Subcutaneous adipose tissue (tissue), 4 donors: ENCODE results near the gene RXYLT1. TPM values are rescaled to one million over a fixed set of nuclear protein-coding genes. Genes with fewer than 3 reads are reported as not detected.

ENCODE experiments used
- total RNA-seq, 4 donors: library from RNA; depleted of rRNA; stranded (reverse); fragments of >200 nt; gene quantifications; one replicate each; pipeline ENCODE4 v1.1.0, GENCODE V29; 2016
- TF ChIP-seq, protein P1 (sequence below): fragments of 450-650 bp; IDR thresholded peaks from one replicate; pipeline ENCODE4 v1.5.1; 2016; ENCODE audit warnings: low read depth, mild to moderate bottlenecking, control low read depth, antibody characterized with exemption, moderate library complexity

RXYLT1 gene
- total RNA-seq, 4 donors from 2014 or later, result 15.0 to 19.4 (median 16.2) TPM

DNA sequence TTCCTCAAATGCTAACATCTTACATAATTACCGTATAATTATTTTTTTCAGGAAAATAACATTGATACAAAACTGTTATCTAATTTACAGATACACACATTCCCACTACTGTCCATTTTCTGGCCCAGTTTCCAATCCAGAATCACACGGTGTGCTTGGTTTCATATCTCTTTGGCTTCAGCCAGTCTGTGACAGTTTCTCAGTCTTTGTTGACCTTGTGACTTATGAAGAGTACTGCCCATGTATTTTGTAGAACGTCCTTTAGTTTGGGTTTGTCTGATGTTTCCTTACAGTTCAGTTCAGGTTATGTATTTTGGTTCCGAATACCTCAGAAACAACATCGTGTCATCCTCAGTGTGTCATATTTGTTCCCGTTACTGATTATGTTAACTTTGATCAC lies 16.2 kb downstream of the RXYLT1 start:
- TF ChIP-seq, protein P1, sequence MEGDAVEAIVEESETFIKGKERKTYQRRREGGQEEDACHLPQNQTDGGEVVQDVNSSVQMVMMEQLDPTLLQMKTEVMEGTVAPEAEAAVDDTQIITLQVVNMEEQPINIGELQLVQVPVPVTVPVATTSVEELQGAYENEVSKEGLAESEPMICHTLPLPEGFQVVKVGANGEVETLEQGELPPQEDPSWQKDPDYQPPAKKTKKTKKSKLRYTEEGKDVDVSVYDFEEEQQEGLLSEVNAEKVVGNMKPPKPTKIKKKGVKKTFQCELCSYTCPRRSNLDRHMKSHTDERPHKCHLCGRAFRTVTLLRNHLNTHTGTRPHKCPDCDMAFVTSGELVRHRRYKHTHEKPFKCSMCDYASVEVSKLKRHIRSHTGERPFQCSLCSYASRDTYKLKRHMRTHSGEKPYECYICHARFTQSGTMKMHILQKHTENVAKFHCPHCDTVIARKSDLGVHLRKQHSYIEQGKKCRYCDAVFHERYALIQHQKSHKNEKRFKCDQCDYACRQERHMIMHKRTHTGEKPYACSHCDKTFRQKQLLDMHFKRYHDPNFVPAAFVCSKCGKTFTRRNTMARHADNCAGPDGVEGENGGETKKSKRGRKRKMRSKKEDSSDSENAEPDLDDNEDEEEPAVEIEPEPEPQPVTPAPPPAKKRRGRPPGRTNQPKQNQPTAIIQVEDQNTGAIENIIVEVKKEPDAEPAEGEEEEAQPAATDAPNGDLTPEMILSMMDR, result no peak

DNA sequence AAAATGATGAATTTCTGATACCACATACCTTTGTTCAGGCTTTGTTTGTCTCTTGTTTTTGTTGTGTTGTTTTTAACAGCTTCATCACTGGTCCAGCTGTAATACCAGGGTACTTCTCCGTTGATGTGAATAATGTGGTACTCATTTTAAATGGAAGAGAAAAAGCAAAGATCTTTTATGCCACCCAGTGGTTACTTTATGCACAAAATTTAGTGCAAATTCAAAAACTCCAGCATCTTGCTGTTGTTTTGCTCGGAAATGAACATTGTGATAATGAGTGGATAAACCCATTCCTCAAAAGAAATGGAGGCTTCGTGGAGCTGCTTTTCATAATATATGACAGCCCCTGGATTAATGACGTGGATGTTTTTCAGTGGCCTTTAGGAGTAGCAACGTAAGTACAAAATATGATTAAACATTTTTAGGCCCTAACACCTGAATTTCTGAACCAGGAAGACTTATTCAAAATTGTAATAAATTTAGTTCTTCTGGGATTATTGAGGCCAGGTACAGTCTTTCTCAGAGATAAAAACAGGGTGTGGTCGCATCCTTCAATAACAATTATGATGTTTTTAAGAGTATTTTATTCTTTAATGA lies 22.4 kb downstream of the RXYLT1 start:
- TF ChIP-seq, protein P1, result no peak

DNA sequence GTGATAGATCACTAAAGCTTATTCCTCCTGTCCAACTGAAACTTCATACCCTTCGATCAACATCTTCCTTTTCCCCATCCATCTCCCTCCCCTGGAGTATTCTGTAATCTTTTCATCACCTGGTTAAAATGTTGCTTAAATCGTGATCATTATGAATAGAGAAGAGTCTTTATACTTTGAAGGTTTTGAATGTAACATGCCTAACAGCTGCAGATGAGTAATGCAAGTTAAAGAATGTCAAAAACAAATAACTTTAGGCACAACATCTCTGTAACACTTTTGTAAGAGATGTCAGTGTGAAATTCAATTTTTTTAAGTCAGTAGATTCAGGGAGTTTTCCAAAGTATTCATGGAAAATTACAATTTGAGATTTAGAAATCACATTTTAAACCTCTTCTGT lies 25.0 kb downstream of the RXYLT1 start:
- TF ChIP-seq, protein P1, result no peak

DNA sequence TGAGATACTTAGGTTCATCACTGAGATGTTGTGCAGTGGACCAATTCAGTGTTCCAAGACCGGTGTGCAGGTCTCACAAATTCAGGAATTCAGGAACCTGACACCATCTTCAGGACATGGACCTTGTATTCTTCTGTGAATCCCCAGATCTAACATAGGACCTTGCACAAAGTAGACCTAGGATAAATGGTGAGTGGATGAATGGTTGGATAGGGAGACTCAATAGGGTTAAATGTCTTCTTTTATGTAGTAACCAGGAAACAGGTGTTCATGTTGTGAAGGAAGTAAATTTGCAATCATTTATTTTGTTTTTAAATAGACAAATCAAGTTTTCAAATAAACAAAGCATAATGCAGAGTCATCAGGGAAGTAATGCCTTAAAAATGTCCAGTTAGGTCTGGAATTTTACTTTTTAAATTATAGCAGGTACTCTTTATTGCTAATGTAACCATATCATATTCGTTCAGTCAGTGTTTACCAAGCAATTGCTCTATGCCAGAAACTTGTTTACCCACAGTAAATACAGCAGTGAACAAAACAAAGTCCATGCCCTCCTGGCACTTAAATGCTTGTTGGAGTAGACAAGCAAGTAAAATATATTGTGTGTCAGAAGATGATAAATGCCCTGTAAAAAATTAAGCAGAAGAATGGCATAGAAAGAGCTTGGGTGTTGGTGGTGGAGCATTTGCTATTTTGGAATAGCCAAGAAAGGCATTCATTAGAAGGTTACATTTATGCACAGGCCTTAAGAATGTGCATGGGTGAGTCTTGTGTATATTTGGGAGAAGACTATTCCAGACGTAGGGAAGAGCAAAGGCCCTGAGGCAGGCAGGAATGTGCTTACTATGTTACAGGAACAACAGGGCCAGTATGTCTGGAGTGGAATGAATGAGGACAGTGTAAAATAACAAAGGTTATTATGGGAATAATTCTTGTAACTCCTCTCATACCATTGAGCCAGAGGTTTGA lies 26.3 kb downstream of the RXYLT1 start:
- TF ChIP-seq, protein P1, result no peak

DNA sequence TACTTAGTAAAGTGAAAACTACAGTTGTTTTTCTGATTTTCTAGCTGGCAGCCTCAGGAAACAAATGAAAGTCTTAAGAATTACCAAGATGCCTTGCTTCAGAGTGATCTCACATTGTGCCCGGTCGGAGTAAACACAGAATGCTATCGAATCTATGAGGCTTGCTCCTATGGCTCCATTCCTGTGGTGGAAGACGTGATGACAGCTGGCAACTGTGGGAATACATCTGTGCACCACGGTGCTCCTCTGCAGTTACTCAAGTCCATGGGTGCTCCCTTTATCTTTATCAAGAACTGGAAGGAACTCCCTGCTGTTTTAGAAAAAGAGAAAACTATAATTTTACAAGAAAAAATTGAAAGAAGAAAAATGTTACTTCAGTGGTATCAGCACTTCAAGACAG lies 28.9 kb downstream of the RXYLT1 start:
- TF ChIP-seq, protein P1, result no peak

DNA sequence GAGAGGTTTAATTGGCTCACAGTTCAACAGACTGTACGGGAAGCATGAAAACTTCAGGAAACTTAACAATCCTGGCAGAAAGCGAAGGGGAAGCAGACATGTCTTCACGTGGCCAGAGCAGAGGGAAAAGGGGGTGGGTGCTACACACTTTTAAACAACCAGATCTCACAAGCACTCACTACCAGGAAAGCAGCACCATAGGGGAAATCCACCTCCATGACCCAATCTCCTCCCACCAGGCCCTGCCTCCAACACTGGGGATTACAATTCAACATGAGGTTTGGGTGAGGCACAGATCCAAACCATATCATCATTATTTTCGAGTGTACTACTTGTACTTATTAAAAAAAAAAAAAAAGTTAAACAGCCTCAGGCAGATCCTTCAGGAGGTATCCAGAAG lies 29.9 kb downstream of the RXYLT1 start:
- TF ChIP-seq, protein P1, result no peak

DNA sequence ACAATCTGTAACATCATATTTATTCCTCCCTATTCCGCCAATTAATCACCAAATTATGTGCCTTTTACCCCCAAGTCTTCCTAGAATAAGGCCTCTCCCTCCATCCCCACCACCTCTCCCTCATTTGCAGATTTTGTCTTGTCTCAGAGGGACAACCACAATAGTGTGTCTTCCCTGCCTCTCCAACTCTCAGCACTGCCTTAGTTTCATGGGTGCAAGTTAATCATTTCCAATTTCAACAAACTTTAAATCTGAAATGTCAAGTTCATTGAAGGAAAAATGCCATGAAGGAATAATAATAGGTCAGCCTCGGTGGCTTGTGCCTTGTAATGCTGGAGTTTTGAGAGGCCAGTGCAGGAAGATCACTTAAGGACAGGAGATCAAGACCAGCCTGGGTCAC lies 31.6 kb downstream of the RXYLT1 start:
- TF ChIP-seq, protein P1, result no peak
